Hepatocyte (in vitro differentiated cells): ENCODE data around the gene MCCD1. TPM values are rescaled to one million over a fixed set of nuclear protein-coding genes. Genes with fewer than 3 reads are reported as not detected.

ENCODE experiments used
- DNase-seq: peaks from one replicate; pipeline ENCODE4 v3.0.0-alpha.2; 2016; ENCODE audit warnings: low spot score
- H2AFZ ChIP-seq: fragments of 200-600 bp; sonication (generic); 2 replicates; pipeline ENCODE4 v1.6.0; 2016; ENCODE audit warnings: antibody characterized with exemption, mild to moderate bottlenecking
- H3K27ac ChIP-seq: fragments of 200-600 bp; sonication (generic); 2 replicates; pipeline ENCODE4 v1.5.1; 2016; ENCODE audit warnings: mild to moderate bottlenecking
- H3K27me3 ChIP-seq: fragments of 200-600 bp; sonication (generic); 2 replicates; pipeline ENCODE4 v1.6.1; 2016
- H3K36me3 ChIP-seq: fragments of 200-600 bp; sonication (generic); replicated peaks from 2 replicates; pipeline ENCODE4 v1.5.1; 2016; ENCODE audit warnings: low read depth; ENCODE audit not compliant: insufficient read depth
- H3K4me1 ChIP-seq: fragments of 200-600 bp; sonication (generic); 2 replicates; pipeline ENCODE4 v1.5.1; 2016; ENCODE audit warnings: mild to moderate bottlenecking, moderate library complexity; ENCODE audit not compliant: insufficient read depth
- H3K4me2 ChIP-seq: fragments of 200-600 bp; sonication (generic); 2 replicates; pipeline ENCODE4 v1.6.0; 2016
- H3K4me3 ChIP-seq: fragments of 200-600 bp; sonication (generic); 2 replicates; pipeline ENCODE4 v1.5.1; 2016; ENCODE audit warnings: mild to moderate bottlenecking
- H3K79me2 ChIP-seq: fragments of 200-600 bp; sonication (generic); 2 replicates; pipeline ENCODE4 v1.6.0; 2017; ENCODE audit warnings: mild to moderate bottlenecking
- H3K9me2 ChIP-seq: fragments of 200-600 bp; sonication (generic); replicated peaks from 2 replicates; pipeline ENCODE4 v1.6.0; 2017; ENCODE audit warnings: mild to moderate bottlenecking; ENCODE audit not compliant: insufficient read depth
- H3K9me3 ChIP-seq: fragments of 200-600 bp; sonication (generic); 2 replicates; pipeline ENCODE4 v1.5.1; 2016; ENCODE audit warnings: low read depth, mild to moderate bottlenecking
- H4K20me1 ChIP-seq: fragments of 200-600 bp; sonication (generic); 2 replicates; pipeline ENCODE4 v1.6.0; 2016; ENCODE audit warnings: mild to moderate bottlenecking; ENCODE audit not compliant: insufficient read depth, poor library complexity, severe bottlenecking
- EZH2 ChIP-seq: fragments of 200-600 bp; sonication (generic); IDR thresholded peaks from 2 replicates; pipeline ENCODE4 v1.6.1; 2016; ENCODE audit warnings: antibody characterized with exemption, mild to moderate bottlenecking, borderline replicate concordance
- EZH2phosphoT487 ChIP-seq: fragments of 200-600 bp; sonication (generic); IDR thresholded peaks from one replicate; pipeline ENCODE4 v1.6.1; 2018; ENCODE audit warnings: antibody characterized with exemption, mild to moderate bottlenecking, low read depth, moderate library complexity; ENCODE audit not compliant: unreplicated experiment, severe bottlenecking
- WGBS: methylation state at CpG from one replicate; pipeline ENCODE4 v1.1.6; 2016; ENCODE audit warnings: low lambda C conversion rate; ENCODE audit errors: missing lambda C conversion rate; 5-methylcytosine and 5-hydroxymethylcytosine counted together
- polyA plus RNA-seq: library from polyadenylated mRNA; unstranded; fragments of >200 nt; fragmentation: Nextera tagmentation; extraction: Ambion mirVana; gene quantifications from 2 replicates; pipeline ENCODE4 v1.2.1, GENCODE V29; 2016
- total RNA-seq: library from RNA; depleted of rRNA; stranded (reverse); fragments of >200 nt; gene quantifications from 2 replicates; pipeline ENCODE4 v1.2.3, GENCODE V29; 2014
- TF ChIP-seq, protein P1 (sequence below): fragments of 200-600 bp; sonication (generic); IDR thresholded peaks from 2 replicates; pipeline ENCODE4 v1.5.1; 2016; ENCODE audit warnings: antibody characterized with exemption, mild to moderate bottlenecking; ENCODE audit not compliant: poor library complexity

The MCCD1 gene
- total and polyA plus RNA-seq, 2 experiments from 2014 or later: 0.47 to 2.0 TPM

DNA sequence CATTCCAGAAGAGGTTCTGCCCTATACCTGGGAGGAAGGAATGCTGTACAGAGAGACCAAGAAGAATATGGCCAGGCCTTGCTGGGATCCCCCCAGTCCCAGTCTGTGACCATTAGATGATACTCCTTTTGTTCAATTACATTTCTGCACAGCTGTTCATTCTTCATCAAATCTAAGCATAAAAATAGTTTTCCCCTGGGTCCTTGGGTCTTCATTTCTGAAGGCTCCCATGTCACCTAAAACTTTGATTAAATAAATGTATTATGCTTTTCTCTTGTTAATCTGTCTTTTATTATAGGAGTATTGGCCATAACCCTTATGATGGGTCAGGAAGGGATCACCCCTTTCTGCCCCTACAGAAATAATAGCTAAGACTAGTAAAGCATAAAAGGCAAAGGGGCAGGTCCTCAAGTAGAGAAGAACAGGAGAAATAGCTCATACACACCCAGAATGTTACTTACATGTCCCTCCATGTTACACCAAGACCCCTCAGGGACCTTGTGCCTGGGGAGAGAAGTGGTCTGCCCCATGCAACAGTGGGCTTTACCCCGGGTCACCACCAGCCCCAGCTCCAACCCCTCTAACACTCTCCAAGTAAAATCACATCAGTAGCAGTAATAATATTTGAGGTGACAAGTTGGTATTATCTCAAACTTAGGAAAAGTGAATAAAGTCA lies 41.2 kb downstream of the MCCD1 start:
- H3K79me2 ChIP-seq: no peaks in the 10 kb centered on the region
- H3K27me3 ChIP-seq: peaks cover 6% of the 10 kb centered on the region
- no peak overlapping the region for H3K4me2 ChIP-seq
- no peaks in the 10 kb centered on the region for H4K20me1 ChIP-seq
- H3K27ac ChIP-seq: no peak overlapping the region
- H3K4me3 ChIP-seq: no peak overlapping the region
- no peaks in the 10 kb centered on the region for H3K36me3 ChIP-seq
- H2AFZ ChIP-seq: no peak overlapping the region
- no peaks in the 10 kb centered on the region for H3K9me3 ChIP-seq
- TF ChIP-seq EZH2 (no peak), EZH2phosphoT487 (no peak)
- TF ChIP-seq, protein P1, sequence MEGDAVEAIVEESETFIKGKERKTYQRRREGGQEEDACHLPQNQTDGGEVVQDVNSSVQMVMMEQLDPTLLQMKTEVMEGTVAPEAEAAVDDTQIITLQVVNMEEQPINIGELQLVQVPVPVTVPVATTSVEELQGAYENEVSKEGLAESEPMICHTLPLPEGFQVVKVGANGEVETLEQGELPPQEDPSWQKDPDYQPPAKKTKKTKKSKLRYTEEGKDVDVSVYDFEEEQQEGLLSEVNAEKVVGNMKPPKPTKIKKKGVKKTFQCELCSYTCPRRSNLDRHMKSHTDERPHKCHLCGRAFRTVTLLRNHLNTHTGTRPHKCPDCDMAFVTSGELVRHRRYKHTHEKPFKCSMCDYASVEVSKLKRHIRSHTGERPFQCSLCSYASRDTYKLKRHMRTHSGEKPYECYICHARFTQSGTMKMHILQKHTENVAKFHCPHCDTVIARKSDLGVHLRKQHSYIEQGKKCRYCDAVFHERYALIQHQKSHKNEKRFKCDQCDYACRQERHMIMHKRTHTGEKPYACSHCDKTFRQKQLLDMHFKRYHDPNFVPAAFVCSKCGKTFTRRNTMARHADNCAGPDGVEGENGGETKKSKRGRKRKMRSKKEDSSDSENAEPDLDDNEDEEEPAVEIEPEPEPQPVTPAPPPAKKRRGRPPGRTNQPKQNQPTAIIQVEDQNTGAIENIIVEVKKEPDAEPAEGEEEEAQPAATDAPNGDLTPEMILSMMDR: no peak
- DNase-seq: no peak
- no peaks in the 10 kb centered on the region for H3K4me1 ChIP-seq
- WGBS: 91% methylated on average over 1 of the region's 1 CpG
- no peaks in the 10 kb centered on the region for H3K9me2 ChIP-seq

DNA sequence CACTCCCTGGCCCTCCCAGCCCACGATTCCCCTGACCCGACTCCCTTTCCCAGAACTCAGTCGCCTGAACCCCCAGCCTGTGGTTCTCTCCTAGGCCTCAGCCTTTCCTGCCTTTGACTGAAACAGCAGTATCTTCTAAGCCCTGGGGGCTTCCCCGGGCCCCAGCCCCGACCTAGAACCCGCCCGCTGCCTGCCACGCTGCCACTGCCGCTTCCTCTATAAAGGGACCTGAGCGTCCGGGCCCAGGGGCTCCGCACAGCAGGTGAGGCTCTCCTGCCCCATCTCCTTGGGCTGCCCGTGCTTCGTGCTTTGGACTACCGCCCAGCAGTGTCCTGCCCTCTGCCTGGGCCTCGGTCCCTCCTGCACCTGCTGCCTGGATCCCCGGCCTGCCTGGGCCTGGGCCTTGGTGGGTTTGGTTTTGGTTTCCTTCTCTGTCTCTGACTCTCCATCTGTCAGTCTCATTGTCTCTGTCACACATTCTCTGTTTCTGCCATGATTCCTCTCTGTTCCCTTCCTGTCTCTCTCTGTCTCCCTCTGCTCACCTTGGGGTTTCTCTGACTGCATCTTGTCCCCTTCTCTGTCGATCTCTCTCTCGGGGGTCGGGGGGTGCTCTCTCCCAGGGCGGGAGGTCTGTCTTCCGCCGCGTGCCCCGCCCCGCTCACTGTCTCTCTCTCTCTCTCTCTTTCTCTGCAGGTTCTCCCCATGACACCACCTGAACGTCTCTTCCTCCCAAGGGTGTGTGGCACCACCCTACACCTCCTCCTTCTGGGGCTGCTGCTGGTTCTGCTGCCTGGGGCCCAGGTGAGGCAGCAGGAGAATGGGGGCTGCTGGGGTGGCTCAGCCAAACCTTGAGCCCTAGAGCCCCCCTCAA lies 43.5 kb downstream of the MCCD1 start, which contains the start of gene LTA:
Gene LTA (plus strand): TSS at position 249 of the 871 bp plus-strand sequence. CDS start 454 bp downstream, at position 703.
- H3K4me2 ChIP-seq: no peak within 1 kb of the TSS
- no peak within 1 kb of the TSS for H3K4me3 ChIP-seq
- H3K4me1 ChIP-seq: no peaks in the 10 kb centered on the region
- no peaks in the 10 kb centered on the region for H4K20me1 ChIP-seq
- H2AFZ ChIP-seq: no peak within 1 kb of the TSS
- no peaks in the 10 kb centered on the region for H3K9me2 ChIP-seq
- WGBS: 84% methylated on average over 26 of the region's 27 CpGs
- no peak for DNase-seq
- no peak within 1 kb of the TSS for H3K27ac ChIP-seq
- no peaks in the 10 kb centered on the region for H3K36me3 ChIP-seq
- H3K27me3 ChIP-seq: peaks cover 6% of the 10 kb centered on the region
- no peaks in the 10 kb centered on the region for H3K79me2 ChIP-seq
- TF ChIP-seq EZH2phosphoT487 (no peak), EZH2 (no peak)
- TF ChIP-seq, protein P1: no peak
- no peaks in the 10 kb centered on the region for H3K9me3 ChIP-seq

DNA sequence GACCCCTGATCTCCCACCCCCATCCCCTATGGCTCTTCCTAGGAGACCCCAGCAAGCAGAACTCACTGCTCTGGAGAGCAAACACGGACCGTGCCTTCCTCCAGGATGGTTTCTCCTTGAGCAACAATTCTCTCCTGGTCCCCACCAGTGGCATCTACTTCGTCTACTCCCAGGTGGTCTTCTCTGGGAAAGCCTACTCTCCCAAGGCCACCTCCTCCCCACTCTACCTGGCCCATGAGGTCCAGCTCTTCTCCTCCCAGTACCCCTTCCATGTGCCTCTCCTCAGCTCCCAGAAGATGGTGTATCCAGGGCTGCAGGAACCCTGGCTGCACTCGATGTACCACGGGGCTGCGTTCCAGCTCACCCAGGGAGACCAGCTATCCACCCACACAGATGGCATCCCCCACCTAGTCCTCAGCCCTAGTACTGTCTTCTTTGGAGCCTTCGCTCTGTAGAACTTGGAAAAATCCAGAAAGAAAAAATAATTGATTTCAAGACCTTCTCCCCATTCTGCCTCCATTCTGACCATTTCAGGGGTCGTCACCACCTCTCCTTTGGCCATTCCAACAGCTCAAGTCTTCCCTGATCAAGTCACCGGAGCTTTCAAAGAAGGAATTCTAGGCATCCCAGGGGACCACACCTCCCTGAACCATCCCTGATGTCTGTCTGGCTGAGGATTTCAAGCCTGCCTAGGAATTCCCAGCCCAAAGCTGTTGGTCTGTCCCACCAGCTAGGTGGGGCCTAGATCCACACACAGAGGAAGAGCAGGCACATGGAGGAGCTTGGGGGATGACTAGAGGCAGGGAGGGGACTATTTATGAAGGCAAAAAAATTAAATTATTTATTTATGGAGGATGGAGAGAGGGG lies 44.7 kb downstream of the MCCD1 start:
- no peak overlapping the region for H3K4me3 ChIP-seq
- 86% methylated on average over 9 of the region's 9 CpGs for WGBS
- no peak overlapping the region for H3K27ac ChIP-seq
- no peak for DNase-seq
- no peaks in the 10 kb centered on the region for H3K4me1 ChIP-seq
- no peaks in the 10 kb centered on the region for H3K79me2 ChIP-seq
- H3K4me2 ChIP-seq: no peak overlapping the region
- H2AFZ ChIP-seq: no peak overlapping the region
- H3K9me2 ChIP-seq: no peaks in the 10 kb centered on the region
- no peaks in the 10 kb centered on the region for H3K9me3 ChIP-seq
- H4K20me1 ChIP-seq: no peaks in the 10 kb centered on the region
- peaks cover 3% of the 10 kb centered on the region for H3K27me3 ChIP-seq
- TF ChIP-seq, protein P1: no peak
- TF ChIP-seq EZH2 (no peak), EZH2phosphoT487 (no peak)
- no peaks in the 10 kb centered on the region for H3K36me3 ChIP-seq
